HCT116 (cell line): Measurements from ENCODE around the gene STARD8. TPM values are rescaled to one million over a fixed set of nuclear protein-coding genes. Genes with fewer than 3 reads are reported as not detected.

ENCODE experiments used
- ATAC-seq: fragments of 200-7000 bp; cut with Tn5 transposase; 2 replicates; pipeline ENCODE4 v1.9.1; 2020; ENCODE audit warnings: mild to moderate bottlenecking, moderate library complexity
- BruUV-seq: library from RNA; stranded (reverse); fragments of 400-500 nt; replicated peaks from 2 replicates; lab custom pipeline; 2021; lab: Mats Ljungman, UMichigan
- CTCF ChIA-PET: fragments of 300-600 bp; sonication (Branson Sonifier 250); formaldehyde crosslinking; loops from one replicate; lab custom pipeline; 2021; ENCODE audit warnings: antibody characterized with exemption; lab: Charles Lee
- POLR2A ChIA-PET: fragments of 300-600, 350-600 bp; sonication (Branson Sonifier 250); formaldehyde crosslinking; loops from one replicate; lab custom pipeline; 2021; ENCODE audit warnings: antibody characterized with exemption; lab: Charles Lee
- RAD21 ChIA-PET, 2 experiments: fragments of 300-600 bp; sonication (Branson Sonifier 250); formaldehyde crosslinking; loops; one replicate each; lab custom pipeline; 2023; ENCODE audit warnings: low total read pairs in 2 of 2; ENCODE audit not compliant: uncharacterized antibody in 2 of 2, unreplicated experiment in 2 of 2, low non-redundant PET in 1 of 2; lab: Charles Lee
- DNase-seq: peaks from one replicate; pipeline ENCODE4 v3.0.0-alpha.2; 2010; ENCODE audit warnings: low read depth, low spot score
- H2AFZ ChIP-seq: fragments of 200-600 bp; shearing (Covaris generic), sonication (generic); 2 replicates; pipeline ENCODE4 v1.6.1; 2017; ENCODE audit warnings: low read depth, mixed run types, mixed read lengths, antibody characterized with exemption, low read length; ENCODE audit not compliant: poor library complexity, severe bottlenecking
- H3K27ac ChIP-seq: 2 replicates; pipeline ENCODE4 v1.5.1; 2012; ENCODE audit warnings: low read depth, low read length
- H3K27me3 ChIP-seq: fragments of 200-600 bp; sonication (generic); 2 replicates; pipeline ENCODE4 v1.6.1; 2016; ENCODE audit warnings: mixed run types, low read length, mixed read lengths; ENCODE audit not compliant: insufficient read depth
- H3K36me3 ChIP-seq, 2 experiments: fragments of 200-500 bp in 1 of 2; fragments of 200-600 bp in 1 of 2; sonication (Bioruptor generic) in 1 of 2; sonication (generic) in 1 of 2; 2 replicates each; pipeline versions ENCODE4 v1.5.1 to v1.6.1; 2014 to 2016; ENCODE audit warnings: low read length in 2 of 2, inconsistent platforms in 1 of 2, mixed read lengths in 1 of 2, mixed run types in 1 of 2; ENCODE audit not compliant: insufficient read depth in 2 of 2, control insufficient read depth in 1 of 2
- H3K4me1 ChIP-seq, 2 experiments: fragments of 200-600 bp in 1 of 2; sonication (generic) in 1 of 2; 2 replicates each; pipeline versions ENCODE4 v1.5.1 to v1.6.1; 2012 to 2017; ENCODE audit warnings: low read length in 2 of 2, inconsistent platforms in 1 of 2, mild to moderate bottlenecking in 1 of 2, mixed read lengths in 1 of 2, mixed run types in 1 of 2, moderate library complexity in 1 of 2; ENCODE audit not compliant: insufficient read depth in 2 of 2, control insufficient read depth in 1 of 2
- H3K4me2 ChIP-seq: fragments of 200-600 bp; sonication (generic); 2 replicates; pipeline ENCODE4 v1.6.1; 2017; ENCODE audit warnings: mixed run types, low read length, mixed read lengths
- H3K4me3 ChIP-seq, 2 experiments: fragments of 200-600 bp in 1 of 2; sonication (generic) in 1 of 2; replicated peaks in 1 of 2; 2 replicates each; pipeline ENCODE4 v1.5.1; 2011 to 2016; ENCODE audit warnings: low read length in 2 of 2, control low read depth in 1 of 2, low read depth in 1 of 2, mild to moderate bottlenecking in 1 of 2, mixed read lengths in 1 of 2, mixed run types in 1 of 2
- H3K79me2 ChIP-seq: fragments of 200-600 bp; sonication (generic); 2 replicates; pipeline ENCODE4 v1.6.1; 2017; ENCODE audit warnings: mild to moderate bottlenecking, mixed run types, low read length, moderate library complexity, mixed read lengths; ENCODE audit not compliant: insufficient read depth
- H3K9ac ChIP-seq: fragments of 200-600 bp; sonication (generic); 2 replicates; pipeline ENCODE4 v1.6.1; 2016; ENCODE audit warnings: low read length, mixed read lengths
- H3K9me2 ChIP-seq: fragments of 200-600 bp; sonication (generic), shearing (Covaris generic); 2 replicates; pipeline ENCODE4 v1.6.1; 2017; ENCODE audit warnings: mixed run types, mild to moderate bottlenecking, moderate library complexity; ENCODE audit not compliant: insufficient read depth
- H3K9me3 ChIP-seq, 2 experiments: fragments of 200-500 bp in 1 of 2; fragments of 200-600 bp in 1 of 2; sonication (Bioruptor generic) in 1 of 2; sonication (generic) in 1 of 2; 2 replicates each; pipeline ENCODE4 v1.6.1; 2014 to 2017; ENCODE audit warnings: low read length in 2 of 2, mixed read lengths in 2 of 2, inconsistent platforms in 1 of 2, low read depth in 1 of 2, mild to moderate bottlenecking in 1 of 2, mixed run types in 1 of 2, moderate library complexity in 1 of 2; ENCODE audit not compliant: control insufficient read depth in 1 of 2, insufficient read depth in 1 of 2
- H4K20me1 ChIP-seq: fragments of 200-600 bp; sonication (generic), shearing (Covaris generic); 2 replicates; pipeline ENCODE4 v1.6.1; 2017; ENCODE audit warnings: mixed run types, mild to moderate bottlenecking, moderate library complexity; ENCODE audit not compliant: insufficient read depth
- ATF3 ChIP-seq: IDR thresholded peaks from 2 replicates; pipeline ENCODE4 v1.6.1; 2012
- CTCF ChIP-seq, 3 experiments: fragments of 200-600 bp in 1 of 3; sonication (generic) in 1 of 3; IDR thresholded peaks in 2 of 3; conservative IDR thresholded peaks in 1 of 3; 2 replicates each; pipeline ENCODE4 v1.5.1; 2012 to 2017; ENCODE audit warnings: low read depth in 2 of 3, low read length in 2 of 3, antibody characterized with exemption in 1 of 3, borderline replicate concordance in 1 of 3, control low read depth in 1 of 3, mild to moderate bottlenecking in 1 of 3, mixed read lengths in 1 of 3, mixed run types in 1 of 3, moderate library complexity in 1 of 3; ENCODE audit not compliant: insufficient read depth in 1 of 3
- EGR1 ChIP-seq: IDR thresholded peaks from 2 replicates; pipeline ENCODE4 v1.6.1; 2012; ENCODE audit warnings: low read depth
- EZH2 ChIP-seq: fragments of 200-600 bp; sonication (generic); IDR thresholded peaks from 2 replicates; pipeline ENCODE4 v1.6.1; 2017; ENCODE audit warnings: antibody characterized with exemption, mixed run types
- EZH2phosphoT487 ChIP-seq: fragments of 200-600 bp; IDR thresholded peaks from 2 replicates; pipeline ENCODE4 v1.6.1; 2018; ENCODE audit warnings: antibody characterized with exemption, borderline replicate concordance
- FOSL1 ChIP-seq: IDR thresholded peaks from 2 replicates; pipeline ENCODE4 v1.6.1; 2012; ENCODE audit warnings: low read depth
- JUND ChIP-seq: IDR thresholded peaks from 2 replicates; pipeline ENCODE4 v1.6.1; 2012
- MAX ChIP-seq: IDR thresholded peaks from 2 replicates; pipeline ENCODE4 v1.6.1; 2012
- POLR2A ChIP-seq: IDR thresholded peaks from 2 replicates; pipeline ENCODE4 v1.7.0; 2011; ENCODE audit warnings: borderline replicate concordance; ENCODE audit not compliant: insufficient read depth, insufficient read length; ENCODE audit errors: extremely low read depth
- RAD21 ChIP-seq: IDR thresholded peaks from 2 replicates; pipeline ENCODE4 v1.6.1; 2012; ENCODE audit warnings: low read depth, mild to moderate bottlenecking
- REST ChIP-seq: IDR thresholded peaks from 2 replicates; pipeline ENCODE4 v1.6.1; 2012; ENCODE audit warnings: low read depth
- SIN3A ChIP-seq: IDR thresholded peaks from 2 replicates; pipeline ENCODE4 v1.6.1; 2012; ENCODE audit warnings: low read depth
- SP1 ChIP-seq: IDR thresholded peaks from 2 replicates; pipeline ENCODE4 v1.6.1; 2012; ENCODE audit warnings: low read depth
- TCF7L2 ChIP-seq: IDR thresholded peaks from 2 replicates; pipeline ENCODE4 v1.7.0; 2011; ENCODE audit warnings: borderline replicate concordance, inconsistent platforms; ENCODE audit not compliant: insufficient read depth, insufficient read length; ENCODE audit errors: extremely low read depth
- YY1 ChIP-seq: IDR thresholded peaks from 2 replicates; pipeline ENCODE4 v1.6.1; 2011; ENCODE audit warnings: low read length, low read depth, moderate library complexity, mild to moderate bottlenecking; ENCODE audit not compliant: insufficient replicate concordance; ENCODE audit errors: extremely low read depth
- intact Hi-C: fragments of 100-400 bp; cut with micrococcal nuclease; formaldehyde crosslinking; loops from 2 replicates; pipeline ENCODE4 v1.10.0; 2022
- total RNA-seq: library from RNA; stranded (reverse); gene quantifications from one replicate; pipeline ENCODE4 v1.2.1, GENCODE V29; 2021; ENCODE audit not compliant: unreplicated experiment

The STARD8 gene
- total RNA-seq, 1 experiment from 2014 or later, result 5.4 TPM

GRCh38 chrX:68725756-68726365 lies 78.4 kb downstream of the STARD8 start:
- POLR2A ChIA-PET, result no interaction called here
- Histone ChIP-seq H3K27me3 (no peaks in the 10 kb centered on the region), H3K9ac (no peak overlapping the region), H3K4me3 (no peak overlapping the region), H3K9me3 (no peaks in the 10 kb centered on the region), H3K9me2 (no peaks in the 10 kb centered on the region)
- intact Hi-C loops, result no loop called here
- RAD21 ChIA-PET, result no interaction called here
- TF ChIP-seq EZH2phosphoT487, result no peak
- no peak for TF ChIP-seq CTCF (IDR thresholded peaks at IDR 0.05 in 2 of 3, conservative IDR thresholded peaks at IDR 0.05 in 1 of 3; ENCODE audit: borderline replicate concordance in 1 of 3, insufficient read depth in 1 of 3, low read depth in 2 of 3, low read length in 2 of 3)
- TF ChIP-seq SIN3A, result no peak
- TF ChIP-seq MAX, result no peak
- TF ChIP-seq REST, result no peak
- no peak for TF ChIP-seq SP1
- no peak for TF ChIP-seq RAD21
- TF ChIP-seq EGR1, result no peak
- no peak for TF ChIP-seq ATF3
- no peak for TF ChIP-seq EZH2
- no peak for TF ChIP-seq TCF7L2
- TF ChIP-seq YY1, result no peak
- TF ChIP-seq POLR2A, result no peak
- TF ChIP-seq FOSL1, result no peak
- no peak for TF ChIP-seq JUND
- TF ChIP-seq, all 23 proteins: peak for 0
- Histone ChIP-seq H3K79me2 (no peaks in the 10 kb centered on the region), H2AFZ (no peak overlapping the region), H3K36me3 (no peaks in the 10 kb centered on the region), H3K27ac (no peak overlapping the region), H4K20me1 (no peaks in the 10 kb centered on the region), H3K4me1 (no peaks in the 10 kb centered on the region), H3K4me2 (no peak overlapping the region)
- ATAC-seq (no peak), DNase-seq (no peak)
- BruUV-seq, result no TSS peak
- CTCF ChIA-PET, result no interaction called here
